Measurements from ENCODE around the gene METTL25B. TPM values are rescaled to one million over a fixed set of nuclear protein-coding genes. Genes with fewer than 3 reads are reported as not detected.
A peak's percentile ranks its signal among the peaks of the same experiment; 100 is the strongest.
"Not testable (repeated sequence)": the region's sequence is repeated elsewhere in the genome, so short reads cannot be mapped to it uniquely, and the experiment has no call there.

METTL25B gene
- total and polyA plus RNA-seq, 8 donors = 15.2 to 90.2 (median 53.5) TPM

GRCh38 chr1:156760796-156761104, 32.5 kb downstream of the METTL25B start:
- TF ChIP-seq POLR2A (IDR thresholded peaks at IDR 0.05) (no peak), POLR2AphosphoS5 (IDR thresholded peaks at IDR 0.05) (no peak), EP300 (IDR thresholded peaks at IDR 0.05) (no peak)
- TF ChIP-seq, protein P1, sequence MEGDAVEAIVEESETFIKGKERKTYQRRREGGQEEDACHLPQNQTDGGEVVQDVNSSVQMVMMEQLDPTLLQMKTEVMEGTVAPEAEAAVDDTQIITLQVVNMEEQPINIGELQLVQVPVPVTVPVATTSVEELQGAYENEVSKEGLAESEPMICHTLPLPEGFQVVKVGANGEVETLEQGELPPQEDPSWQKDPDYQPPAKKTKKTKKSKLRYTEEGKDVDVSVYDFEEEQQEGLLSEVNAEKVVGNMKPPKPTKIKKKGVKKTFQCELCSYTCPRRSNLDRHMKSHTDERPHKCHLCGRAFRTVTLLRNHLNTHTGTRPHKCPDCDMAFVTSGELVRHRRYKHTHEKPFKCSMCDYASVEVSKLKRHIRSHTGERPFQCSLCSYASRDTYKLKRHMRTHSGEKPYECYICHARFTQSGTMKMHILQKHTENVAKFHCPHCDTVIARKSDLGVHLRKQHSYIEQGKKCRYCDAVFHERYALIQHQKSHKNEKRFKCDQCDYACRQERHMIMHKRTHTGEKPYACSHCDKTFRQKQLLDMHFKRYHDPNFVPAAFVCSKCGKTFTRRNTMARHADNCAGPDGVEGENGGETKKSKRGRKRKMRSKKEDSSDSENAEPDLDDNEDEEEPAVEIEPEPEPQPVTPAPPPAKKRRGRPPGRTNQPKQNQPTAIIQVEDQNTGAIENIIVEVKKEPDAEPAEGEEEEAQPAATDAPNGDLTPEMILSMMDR (IDR thresholded peaks at IDR 0.05) = no peak
- no peak overlapping the region for H3K4me3 ChIP-seq
- H3K36me3 ChIP-seq = no peaks in the 10 kb centered on the region
- intact Hi-C loops (cut with DNase I; ENCODE audit: low total_unique reads) = no loop called here
- H3K27me3 ChIP-seq = no peaks in the 10 kb centered on the region
- WGBS, 5 donors = 58 to 68% (median 63%) methylated on average over 4 of the region's 4 CpGs
- no peaks in the 10 kb centered on the region for H3K9me3 ChIP-seq
- H3K27ac ChIP-seq = no peak overlapping the region
- no peak for DNase-seq
- peaks cover 0 to 2% (median 2%) of the 10 kb centered on the region in 4 donors for H3K4me1 ChIP-seq

DNA sequence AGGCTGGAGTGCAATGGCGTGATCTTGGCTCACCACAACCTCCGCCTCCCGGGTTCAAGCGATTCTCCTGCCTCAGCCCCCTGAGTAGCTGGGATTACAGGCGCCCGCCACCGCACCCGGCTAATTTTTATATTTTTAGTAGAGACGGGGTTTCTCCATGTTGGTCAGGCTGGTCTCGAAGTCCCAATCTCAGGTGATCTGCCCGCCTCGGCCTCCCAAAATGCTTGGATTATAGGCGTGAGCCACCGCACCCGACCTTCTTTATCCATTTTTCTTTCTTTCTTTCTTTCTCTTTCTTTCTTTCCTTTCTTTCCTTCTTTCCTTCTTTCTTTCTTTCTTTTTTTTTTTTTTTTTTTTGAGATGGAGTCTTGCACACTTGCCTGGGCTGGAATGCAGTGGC, 36.9 kb downstream of the METTL25B start:
- not testable (repeated sequence) for H3K9me3 ChIP-seq

DNA sequence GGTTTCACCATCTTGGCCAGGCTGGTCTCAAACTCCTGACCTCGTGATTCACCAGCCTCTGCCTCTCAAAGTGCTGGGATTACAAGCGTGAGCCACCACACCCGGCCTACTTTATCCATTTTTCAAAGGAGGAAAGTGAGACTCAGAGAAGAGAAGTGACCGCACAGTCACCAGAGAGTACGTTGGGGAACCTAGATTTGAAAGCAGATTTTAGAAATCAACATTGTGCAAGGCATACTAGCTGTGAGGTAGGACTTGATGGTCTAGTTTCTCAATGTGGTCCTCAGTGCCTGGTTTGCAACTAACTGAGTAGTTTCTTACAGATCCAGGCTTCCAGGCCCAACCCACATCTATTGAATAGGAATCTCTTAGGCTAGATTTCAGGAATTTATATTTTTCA, 37.4 kb downstream of the METTL25B start:
- intact Hi-C loops (cut with DNase I; ENCODE audit: low total_unique reads) = no loop called here
- peak overlapping the region in 2 of 4 donors; percentile 91 to 97 for H3K4me3 ChIP-seq
- TF ChIP-seq EP300 (IDR thresholded peaks at IDR 0.05) (no peak), POLR2AphosphoS5 (IDR thresholded peaks at IDR 0.05) (no peak), POLR2A (IDR thresholded peaks at IDR 0.05) (no peak)
- TF ChIP-seq, protein P1 (IDR thresholded peaks at IDR 0.05) = no peak
- H3K36me3 ChIP-seq = peaks cover 4 to 7% (median 5%) of the 10 kb centered on the region in 4 donors
- no peak for DNase-seq
- WGBS, 5 donors = 89 to 93% (median 91%) methylated on average over 5 of the region's 5 CpGs
- no peaks in the 10 kb centered on the region for H3K9me3 ChIP-seq
- peaks cover 23 to 43% (median 40%) of the 10 kb centered on the region in 4 donors for H3K4me1 ChIP-seq
- H3K27me3 ChIP-seq = no peaks in the 10 kb centered on the region
- H3K27ac ChIP-seq = no peak overlapping the region

More for the DNA sequence above, 36.9 kb downstream of the METTL25B start:
- H3K36me3 ChIP-seq; H3K27ac ChIP-seq; H3K27me3 ChIP-seq; DNase-seq; intact Hi-C loops (cut with DNase I; ENCODE audit: low total_unique reads); H3K4me3 ChIP-seq: not testable (repeated sequence)
- peaks cover 17 to 37% (median 35%) of the 10 kb centered on the region in 4 donors for H3K4me1 ChIP-seq
- 91 to 97% (median 97%) methylated on average over 14 to 15 of the region's 15 CpGs for WGBS, 5 donors

DNA sequence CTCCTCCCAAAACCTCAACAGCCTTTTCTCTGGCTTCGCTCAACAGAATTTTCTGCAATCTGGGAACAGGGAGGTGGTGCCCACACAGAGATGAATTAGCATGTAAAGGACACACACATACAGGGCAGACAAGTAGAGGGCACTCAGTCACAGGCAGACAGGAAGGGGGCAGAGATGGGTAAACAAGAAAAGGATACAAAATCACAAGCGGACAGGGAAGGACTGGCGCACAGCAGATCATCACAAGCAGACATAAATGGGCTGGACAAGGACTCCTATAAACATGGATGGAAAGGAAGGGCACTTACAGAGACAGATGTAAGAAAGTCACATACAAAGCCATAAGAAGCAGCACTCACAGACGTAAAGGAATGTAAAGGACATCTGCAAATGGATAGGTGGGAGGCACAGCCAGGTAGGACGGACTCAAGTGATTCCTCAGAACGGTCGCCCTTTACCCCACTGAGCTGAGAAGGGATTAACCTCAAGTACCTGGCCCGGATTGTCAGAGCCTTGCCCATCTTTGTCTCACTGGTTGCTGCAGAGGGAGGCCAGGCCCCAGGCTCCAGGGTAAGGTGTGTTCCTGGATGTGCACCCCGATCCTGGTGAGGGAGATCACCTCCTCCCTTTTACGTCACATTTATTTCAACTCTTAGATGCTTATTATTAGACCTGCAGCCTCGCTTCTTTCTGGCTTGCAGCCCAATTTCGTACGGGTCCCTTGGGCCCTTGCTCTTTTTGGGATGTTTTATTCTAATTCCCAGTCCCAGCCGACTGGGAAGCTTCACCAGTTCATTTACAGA, 38.2 kb downstream of the METTL25B start:
- Histone ChIP-seq H3K27me3 (no peaks in the 10 kb centered on the region), H3K36me3 (peaks cover 5 to 12% (median 10%) of the 10 kb centered on the region in 4 donors), H3K4me1 (peaks cover 31 to 49% (median 48%) of the 10 kb centered on the region in 4 donors), H3K4me3 (peak overlapping the region; percentile 67 to 97 (median 90)), H3K9me3 (no peaks in the 10 kb centered on the region), H3K27ac (peak overlapping the region; percentile 83 to 97 (median 97))
- DNase-seq = no peak
- no peak for TF ChIP-seq POLR2AphosphoS5 (IDR thresholded peaks at IDR 0.05)
- TF ChIP-seq POLR2A (IDR thresholded peaks at IDR 0.05) = no peak
- TF ChIP-seq, protein P1 (IDR thresholded peaks at IDR 0.05) = no peak
- no peak for TF ChIP-seq EP300 (IDR thresholded peaks at IDR 0.05)
- WGBS, 5 donors = 5 to 9% (median 6%) methylated on average over 14 of the region's 14 CpGs
- intact Hi-C loops (cut with DNase I; ENCODE audit: low total_unique reads) = no loop called here

Data from stomach (tissue), 9 donors.